Measurements from ENCODE around the gene PCDHGB3. TPM values are rescaled to one million over a fixed set of nuclear protein-coding genes. Genes with fewer than 3 reads are reported as not detected.

Gene PCDHGB3
- total RNA-seq, 1 experiment from 2014 or later, result 1.6 TPM

- Histone ChIP-seq H4K91ac (ENCODE audit: insufficient read length, low read depth, low read length) (no peak overlapping the region), H4K5ac (ENCODE audit: insufficient read length, low read depth, low read length) (no peak overlapping the region), H3K4me2 (ENCODE audit: insufficient read depth, insufficient read length, low read length) (no peak overlapping the region), H2AFZ (ENCODE audit: low read length) (no peak overlapping the region), H3K27me3 (ENCODE audit: insufficient read depth, low read length) (no peaks in the 10 kb centered on the region), H3K9ac (ENCODE audit: extremely low read depth, insufficient read length, low read length) (no peak overlapping the region), H2BK120ac (ENCODE audit: low read depth, low read length, poor library complexity, severe bottlenecking) (no peak overlapping the region), H3K9me3 (ENCODE audit: control insufficient read depth, low read depth, low read length) (peaks cover 38% of the 10 kb centered on the region), H3K4ac (ENCODE audit: low read depth, low read length) (no peak overlapping the region), H2BK20ac (ENCODE audit: low read depth, low read length, poor library complexity, severe bottlenecking) (no peak overlapping the region), H3T11ph (ENCODE audit: low read length) (no peak overlapping the region), H2BK15ac (ENCODE audit: low read depth, low read length) (no peak overlapping the region), H3K56ac (ENCODE audit: insufficient read length, low read depth, low read length) (no peak overlapping the region), H2BK5ac (ENCODE audit: insufficient read length, low read length) (no peak overlapping the region), H3K79me2 (ENCODE audit: insufficient read depth, low read length) (no peaks in the 10 kb centered on the region), H3K14ac (ENCODE audit: insufficient read depth, low read length) (no peak overlapping the region), H2AK5ac (ENCODE audit: insufficient read length, low read length) (no peak overlapping the region), H4K20me1 (ENCODE audit: control insufficient read depth, insufficient read depth, insufficient read length) (no peaks in the 10 kb centered on the region), H2BK12ac (ENCODE audit: insufficient read length, low read depth, low read length) (no peak overlapping the region), H3K27ac (ENCODE audit: insufficient read length, low read depth, low read length) (no peak overlapping the region), H4K8ac (replicated peaks; ENCODE audit: insufficient read length, low read depth, low read length) (no peak overlapping the region), H3K79me1 (ENCODE audit: insufficient read depth, low read depth, low read length, poor library complexity, severe bottlenecking) (no peaks in the 10 kb centered on the region), H3K18ac (ENCODE audit: insufficient read length, low read depth, low read length) (no peak overlapping the region), H3K23me2 (ENCODE audit: insufficient read length, low read depth, low read length, poor library complexity, severe bottlenecking) (no peaks in the 10 kb centered on the region), H3K23ac (ENCODE audit: insufficient read length, low read depth, low read length) (no peak overlapping the region), H3K4me1 (ENCODE audit: insufficient read depth, low read length) (0 out of 2 replicates have a peak, but pooled peaks cover 2% of the 10 kb centered on the region)
- WGBS (ENCODE audit: extremely low coverage, insufficient read length, low lambda C conversion rate), result no CpG with 5 or more reads among the region's 43 CpGs
- DNase-seq, result no peak
- H3K9me3 Mint-ChIP-seq, result peaks cover 71 to 76% of the 10 kb centered on the region in 2 experiments
- peaks cover 16 to 51% (median 34%) of the 10 kb centered on the region in 3 experiments for H3K36me3 Mint-ChIP-seq (ENCODE audit: insufficient read depth in 1 of 3, low read depth in 3 of 3)
- peaks cover 12% of the 10 kb centered on the region; the same call in 1 of the 2 replicates for H3K27me3 Mint-ChIP-seq (ENCODE audit: low read depth)
- H3K27ac Mint-ChIP-seq, result no peak overlapping the region
- TF ChIP-seq, protein P1, sequence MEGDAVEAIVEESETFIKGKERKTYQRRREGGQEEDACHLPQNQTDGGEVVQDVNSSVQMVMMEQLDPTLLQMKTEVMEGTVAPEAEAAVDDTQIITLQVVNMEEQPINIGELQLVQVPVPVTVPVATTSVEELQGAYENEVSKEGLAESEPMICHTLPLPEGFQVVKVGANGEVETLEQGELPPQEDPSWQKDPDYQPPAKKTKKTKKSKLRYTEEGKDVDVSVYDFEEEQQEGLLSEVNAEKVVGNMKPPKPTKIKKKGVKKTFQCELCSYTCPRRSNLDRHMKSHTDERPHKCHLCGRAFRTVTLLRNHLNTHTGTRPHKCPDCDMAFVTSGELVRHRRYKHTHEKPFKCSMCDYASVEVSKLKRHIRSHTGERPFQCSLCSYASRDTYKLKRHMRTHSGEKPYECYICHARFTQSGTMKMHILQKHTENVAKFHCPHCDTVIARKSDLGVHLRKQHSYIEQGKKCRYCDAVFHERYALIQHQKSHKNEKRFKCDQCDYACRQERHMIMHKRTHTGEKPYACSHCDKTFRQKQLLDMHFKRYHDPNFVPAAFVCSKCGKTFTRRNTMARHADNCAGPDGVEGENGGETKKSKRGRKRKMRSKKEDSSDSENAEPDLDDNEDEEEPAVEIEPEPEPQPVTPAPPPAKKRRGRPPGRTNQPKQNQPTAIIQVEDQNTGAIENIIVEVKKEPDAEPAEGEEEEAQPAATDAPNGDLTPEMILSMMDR (conservative IDR thresholded peaks at IDR 0.05), result no peak
- H3K4me3 Mint-ChIP-seq, result no peak overlapping the region
- no peaks in the 10 kb centered on the region for H3K4me1 Mint-ChIP-seq
These were observed 14.6 kb downstream of the PCDHGB3 start for GRCh38 chr5:141384471-141385267.

All from H9 (cell line).